ENCODE results near the gene CHI3L1. TPM values are rescaled to one million over a fixed set of nuclear protein-coding genes. Genes with fewer than 3 reads are reported as not detected.
A peak's percentile ranks its signal among the peaks of the same experiment; 100 is the strongest.

The CHI3L1 gene
- total and polyA plus RNA-seq, 10 of the 15 experiments (the other 5 are each of a cell fraction or from before 2014, with no cell fraction given): 0.10 to 1.7 (median 0.39) TPM

GRCh38 chr1:203174324-203174985, 12.0 kb downstream of the CHI3L1 start:
- DNase-seq (ENCODE audit: low read depth, low spot score) (no peak), FAIRE-seq (no peak), ATAC-seq (no peak)
- H3K4me3 ChIP-seq: no peak overlapping the region
- ChIA-PET POLR2A (interaction anchor here (0.7 kb wide), 1 partner anchor 167 kb away, joined by 3 read pairs; the partner anchor contains the start of gene TMEM183A), SMC1A (ENCODE audit: uncharacterized antibody, unreplicated experiment) (interaction anchor here (1.0 to 2.6 kb wide), 4 partner anchors 42 to 95 kb away, joined by 3 to 12 read pairs (median 6); no protein-coding TSS in a partner anchor), RAD21 (ENCODE audit: unreplicated experiment) (interaction anchor here (4.5 kb wide), 1 partner anchor 41 kb away, joined by 35 read pairs; no protein-coding TSS in a partner anchor), CTCF (interaction anchor here (1.4 to 3.9 kb wide), 4 partner anchors 41 to 167 kb away, joined by 3 to 41 read pairs (median 27); partner anchors contain the start of gene MYOG)
- H3K79me2 ChIP-seq (ENCODE audit: control insufficient read depth, insufficient read depth, low read length): no peaks in the 10 kb centered on the region
- no peaks in the 10 kb centered on the region for H3K36me3 ChIP-seq (ENCODE audit: control insufficient read depth in 2 of 2, insufficient read depth in 2 of 2, low read length in 1 of 2)
- H3K27ac ChIP-seq (ENCODE audit: control insufficient read depth, insufficient read depth): no peak overlapping the region
- peaks cover 4% of the 10 kb centered on the region; the same call in 1 of the 2 replicates for H3K4me1 ChIP-seq (ENCODE audit: control insufficient read depth, insufficient read depth, low read length)
- WGBS (ENCODE audit: insufficient coverage, insufficient replicate concordance, low lambda C conversion rate, missing lambda C conversion rate): 53% methylated on average over 12 of the region's 12 CpGs
- TF ChIP-seq WRNIP1 (IDR thresholded peaks at IDR 0.05; ENCODE audit: borderline replicate concordance, low read depth, low read length) (no peak), RELB (IDR thresholded peaks at IDR 0.05; ENCODE audit: low read depth) (no peak)
- intact Hi-C loops (cut with micrococcal nuclease; ENCODE audit: unreplicated experiment): loop anchor here (5.0 kb wide), 2 partner anchors 57 to 93 kb away; no protein-coding TSS in a partner anchor
- H3K9me3 ChIP-seq (replicated peaks; ENCODE audit: control insufficient read depth, insufficient read depth, low read length): no peaks in the 10 kb centered on the region
- no peak overlapping the region for H3K9ac ChIP-seq (ENCODE audit: control insufficient read depth, insufficient read depth, low read length)
- no peak overlapping the region for H2AFZ ChIP-seq (ENCODE audit: control insufficient read depth, low read depth, low read length)
- in situ Hi-C loops (cut with MboI): no loop called here
- no peak overlapping the region for H3K4me2 ChIP-seq (ENCODE audit: control insufficient read depth, insufficient read depth)
- no TSS peak for BruUV-seq (replicated peaks)
- no peaks in the 10 kb centered on the region for H4K20me1 ChIP-seq (ENCODE audit: control insufficient read depth, insufficient read depth)
- no peaks in the 10 kb centered on the region; a peak in 1 of 4 replicates for H3K27me3 ChIP-seq (replicated peaks in 1 of 2; ENCODE audit: control insufficient read depth in 2 of 2, insufficient read depth in 2 of 2, low read length in 1 of 2)

GRCh38 chr1:203173566-203173965, 12.9 kb downstream of the CHI3L1 start:
- DNase-seq (ENCODE audit: low read depth, low spot score): peak; percentile 63
- FAIRE-seq: no peak
- H3K27me3 ChIP-seq (replicated peaks in 1 of 2; ENCODE audit: control insufficient read depth in 2 of 2, insufficient read depth in 2 of 2, low read length in 1 of 2): no peaks in the 10 kb centered on the region; a peak in 2 of 4 replicates
- H3K27ac ChIP-seq (ENCODE audit: control insufficient read depth, insufficient read depth): no peak overlapping the region
- ChIA-PET POLR2A (interaction anchor here (1.1 kb wide), 1 partner anchor 9 kb away, joined by 4 read pairs; no protein-coding TSS in a partner anchor), SMC1A (ENCODE audit: uncharacterized antibody, unreplicated experiment) (interaction anchor here (1.0 to 3.6 kb wide), 13 partner anchors 10 to 134 kb away, joined by 3 to 28 read pairs (median 5); no protein-coding TSS in a partner anchor), RAD21 (ENCODE audit: unreplicated experiment) (interaction anchor here (0.9 to 4.5 kb wide), 9 partner anchors 12 to 207 kb away, joined by 3 to 35 read pairs (median 6); no protein-coding TSS in a partner anchor), CTCF (interaction anchor here (0.6 to 3.9 kb wide), 28 partner anchors 9 to 259 kb away, joined by 3 to 65 read pairs (median 4); partner anchors contain the start of genes CHI3L1 and MYOG)
- no peaks in the 10 kb centered on the region for H3K36me3 ChIP-seq (ENCODE audit: control insufficient read depth in 2 of 2, insufficient read depth in 2 of 2, low read length in 1 of 2)
- H3K4me3 ChIP-seq: no peak overlapping the region
- no peak overlapping the region for H3K9ac ChIP-seq (ENCODE audit: control insufficient read depth, insufficient read depth, low read length)
- H3K9me3 ChIP-seq (replicated peaks; ENCODE audit: control insufficient read depth, insufficient read depth, low read length): no peaks in the 10 kb centered on the region
- H3K79me2 ChIP-seq (ENCODE audit: control insufficient read depth, insufficient read depth, low read length): no peaks in the 10 kb centered on the region
- peaks cover 4% of the 10 kb centered on the region; the same call in 1 of the 2 replicates for H3K4me1 ChIP-seq (ENCODE audit: control insufficient read depth, insufficient read depth, low read length)
- H3K4me2 ChIP-seq (ENCODE audit: control insufficient read depth, insufficient read depth): no peak overlapping the region
- in situ Hi-C loops (cut with MboI) (no loop called here), intact Hi-C loops (cut with micrococcal nuclease; ENCODE audit: unreplicated experiment) (loop anchor here (2.0 to 5.0 kb wide), 3 partner anchors 43 to 94 kb away; no protein-coding TSS in a partner anchor)
- H2AFZ ChIP-seq (ENCODE audit: control insufficient read depth, low read depth, low read length): no peak overlapping the region
- H4K20me1 ChIP-seq (ENCODE audit: control insufficient read depth, insufficient read depth): no peaks in the 10 kb centered on the region
- WGBS (ENCODE audit: insufficient coverage, insufficient replicate concordance, low lambda C conversion rate, missing lambda C conversion rate): 0% methylated on average over 5 of the region's 5 CpGs
- ATAC-seq: peak; percentile 92
- BruUV-seq (replicated peaks): no TSS peak
- TF ChIP-seq RELB (IDR thresholded peaks at IDR 0.05; ENCODE audit: low read depth) (no peak), BMI1 (IDR thresholded peaks at IDR 0.05; ENCODE audit: borderline replicate concordance) (no peak), SREBF2 (IDR thresholded peaks at IDR 0.05; ENCODE audit: low read length) (no peak), GABPA (IDR thresholded peaks at IDR 0.05; ENCODE audit: low read depth) (no peak), SKIL (IDR thresholded peaks at IDR 0.05; ENCODE audit: low read depth, poor library complexity, severe bottlenecking) (no peak), STAT3 (IDR thresholded peaks at IDR 0.05; ENCODE audit: low read depth, low read length) (no peak), CREB1 (IDR thresholded peaks at IDR 0.05; ENCODE audit: low read depth) (no peak), IKZF1 (conservative IDR thresholded peaks at IDR 0.05) (peak; percentile 56)

Measured in GM12878 (cell line).